IPS-15b (cell line): ENCODE data around the gene TMEM53.

Source experiments
- H3K27me3 ChIP-seq: one replicate; pipeline ENCODE4 v1.6.1; 2013; ENCODE audit warnings: low read length; ENCODE audit not compliant: control insufficient read depth, insufficient read depth
- H3K36me3 ChIP-seq: one replicate; pipeline ENCODE4 v1.6.1; 2013; ENCODE audit warnings: low read length; ENCODE audit not compliant: control insufficient read depth, insufficient read depth
- H3K4me1 ChIP-seq: one replicate; pipeline ENCODE4 v1.6.1; 2013; ENCODE audit warnings: mild to moderate bottlenecking, low read length; ENCODE audit not compliant: control insufficient read depth, insufficient read depth
- H3K4me3 ChIP-seq: one replicate; pipeline ENCODE4 v1.5.1; 2013; ENCODE audit warnings: low read depth, low read length
- H3K9ac ChIP-seq: one replicate; pipeline ENCODE4 v1.6.1; 2013; ENCODE audit warnings: low read depth, mild to moderate bottlenecking, low read length
- H3K9me3 ChIP-seq: one replicate; pipeline ENCODE4 v1.6.1; 2013; ENCODE audit warnings: mild to moderate bottlenecking, low read length; ENCODE audit not compliant: control insufficient read depth, insufficient read depth

Gene TMEM53

DNA sequence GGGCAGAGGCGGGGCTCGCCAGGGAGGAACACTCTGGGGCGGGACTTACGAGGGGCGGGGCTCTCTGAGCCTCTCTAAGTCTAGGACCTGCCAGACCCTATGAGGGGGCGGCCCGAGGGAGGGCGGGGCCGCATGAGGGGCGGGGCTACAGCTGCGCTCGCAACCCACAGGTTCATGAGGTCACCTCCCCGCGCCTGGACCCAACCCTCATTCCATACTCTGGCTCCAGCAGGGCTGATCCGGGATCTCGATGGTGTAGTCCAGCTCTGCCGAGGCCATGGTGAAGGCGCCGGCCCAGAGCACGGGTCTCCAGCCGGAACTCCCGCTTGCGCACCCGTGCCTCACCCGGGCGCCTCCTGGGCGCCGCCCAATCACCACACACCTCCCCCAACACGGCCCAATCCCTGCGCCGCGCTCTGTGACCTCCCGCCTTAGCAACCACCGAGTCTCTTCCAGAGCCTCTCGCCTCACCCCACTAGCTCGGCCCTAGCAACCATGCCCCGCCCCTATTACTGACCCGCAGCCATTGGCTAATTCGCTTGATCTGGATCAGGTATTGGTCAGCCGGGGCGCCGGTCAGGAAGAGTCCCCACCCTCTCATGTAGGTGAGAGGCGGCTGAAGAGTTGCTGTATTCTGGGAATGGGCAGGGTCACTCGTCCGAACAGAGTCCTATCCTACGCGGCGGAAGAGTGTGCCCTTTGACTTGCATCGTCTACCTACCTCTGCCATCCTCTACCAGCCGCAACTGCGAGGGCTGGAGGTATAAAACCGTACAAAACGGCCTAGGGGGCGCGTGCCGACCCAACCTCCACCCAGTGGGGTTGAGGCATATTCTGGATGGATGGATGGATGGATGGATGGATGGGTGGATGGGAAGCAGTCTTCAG, at the start of gene TMEM53, which contains the start of gene ARMH1:
Gene TMEM53, minus strand, starts transcription at position 369 of the 888 bp plus-strand sequence. Its CDS starts 90 bp downstream, at position 279.
Gene ARMH1, plus strand, starts transcription at position 602 of the 888 bp plus-strand sequence. CDS start 14,984 bp downstream, outside the sequence.
- H3K4me1 ChIP-seq = peaks cover 13% of the 10 kb centered on the region
- no peaks in the 10 kb centered on the region for H3K36me3 ChIP-seq
- peak within 1 kb of the TSS; percentile 14 for H3K9ac ChIP-seq
- peak within 1 kb of the TSS; percentile 77 for H3K4me3 ChIP-seq
- H3K9me3 ChIP-seq = no peaks in the 10 kb centered on the region
- peaks cover 4% of the 10 kb centered on the region for H3K27me3 ChIP-seq

GRCh38 chr1:44723496-44724295, 49.4 kb upstream of the TMEM53 start:
- Histone ChIP-seq H3K9ac (no peak overlapping the region), H3K4me3 (no peak overlapping the region), H3K9me3 (no peaks in the 10 kb centered on the region), H3K27me3 (no peaks in the 10 kb centered on the region), H3K36me3 (no peaks in the 10 kb centered on the region), H3K4me1 (no peaks in the 10 kb centered on the region)

DNA sequence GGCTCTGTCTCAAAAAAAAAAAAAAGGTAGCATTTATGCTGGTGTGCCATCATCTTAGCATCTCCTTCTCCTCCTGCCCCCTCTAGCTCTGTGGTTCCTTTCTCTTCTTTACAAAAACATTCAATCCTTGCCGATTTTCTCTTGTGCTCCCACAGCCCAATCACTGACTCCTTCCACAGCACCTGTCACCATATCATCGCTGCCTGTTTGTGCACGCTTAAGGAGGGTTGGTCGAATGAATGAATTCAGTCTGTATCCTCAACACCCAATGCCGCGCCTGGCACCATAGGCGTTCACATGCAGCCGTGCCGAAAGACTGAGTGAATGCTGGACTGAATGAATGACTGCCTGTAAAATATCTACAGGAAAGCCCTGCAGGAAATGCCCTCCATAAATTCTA, 48.8 kb upstream of the TMEM53 start:
- no peaks in the 10 kb centered on the region for H3K9me3 ChIP-seq
- no peak overlapping the region for H3K4me3 ChIP-seq
- no peaks in the 10 kb centered on the region for H3K4me1 ChIP-seq
- no peaks in the 10 kb centered on the region for H3K27me3 ChIP-seq
- no peaks in the 10 kb centered on the region for H3K36me3 ChIP-seq
- H3K9ac ChIP-seq = no peak overlapping the region

- no peaks in the 10 kb centered on the region for H3K9me3 ChIP-seq
- H3K4me1 ChIP-seq = no peaks in the 10 kb centered on the region
- H3K9ac ChIP-seq = no peak overlapping the region
- no peak overlapping the region for H3K4me3 ChIP-seq
- H3K27me3 ChIP-seq = no peaks in the 10 kb centered on the region
- H3K36me3 ChIP-seq = no peaks in the 10 kb centered on the region
Measured at GRCh38 chr1:44721485-44722361, 47.4 kb upstream of the TMEM53 start.

- Histone ChIP-seq H3K36me3 (no peaks in the 10 kb centered on the region), H3K9ac (no peak overlapping the region), H3K4me1 (no peaks in the 10 kb centered on the region), H3K9me3 (no peaks in the 10 kb centered on the region), H3K27me3 (no peaks in the 10 kb centered on the region), H3K4me3 (no peak overlapping the region)
Measured at GRCh38 chr1:44720281-44720680, 46.0 kb upstream of the TMEM53 start.

GRCh38 chr1:44719318-44719717, 45.0 kb upstream of the TMEM53 start:
- H3K9me3 ChIP-seq = no peaks in the 10 kb centered on the region
- H3K9ac ChIP-seq = no peak overlapping the region
- H3K4me3 ChIP-seq = no peak overlapping the region
- no peaks in the 10 kb centered on the region for H3K36me3 ChIP-seq
- no peaks in the 10 kb centered on the region for H3K27me3 ChIP-seq
- H3K4me1 ChIP-seq = no peaks in the 10 kb centered on the region

GRCh38 chr1:44718091-44718490, 43.8 kb upstream of the TMEM53 start:
- Histone ChIP-seq H3K36me3 (no peaks in the 10 kb centered on the region), H3K4me1 (no peaks in the 10 kb centered on the region), H3K4me3 (no peak overlapping the region), H3K9me3 (no peaks in the 10 kb centered on the region), H3K9ac (no peak overlapping the region), H3K27me3 (no peaks in the 10 kb centered on the region)

- no peaks in the 10 kb centered on the region for H3K4me1 ChIP-seq
- no peaks in the 10 kb centered on the region for H3K9me3 ChIP-seq
- no peak overlapping the region for H3K4me3 ChIP-seq
- no peak overlapping the region for H3K9ac ChIP-seq
- no peaks in the 10 kb centered on the region for H3K36me3 ChIP-seq
- no peaks in the 10 kb centered on the region for H3K27me3 ChIP-seq
Measured at GRCh38 chr1:44717653-44718052, 43.4 kb upstream of the TMEM53 start.

DNA sequence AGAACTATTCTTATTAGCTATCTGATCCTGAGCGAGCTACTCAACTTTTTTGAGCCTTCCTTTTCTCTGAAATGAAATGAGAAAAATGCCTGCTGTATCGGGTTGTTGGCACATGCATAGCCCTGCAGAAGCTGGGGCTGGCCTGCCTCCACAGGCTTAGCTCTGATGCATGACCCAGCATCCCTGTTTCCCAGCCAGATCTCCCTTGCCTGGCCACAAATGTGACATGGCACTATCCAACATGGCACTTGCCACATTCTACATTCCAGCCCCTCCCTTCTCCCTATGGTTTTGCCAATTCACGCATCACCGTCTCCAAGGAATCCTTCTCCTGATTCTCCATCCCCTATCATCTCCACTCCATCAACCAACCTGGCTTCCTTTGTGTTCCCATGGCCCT, 42.9 kb upstream of the TMEM53 start:
- no peaks in the 10 kb centered on the region for H3K4me1 ChIP-seq
- no peak overlapping the region for H3K9ac ChIP-seq
- H3K27me3 ChIP-seq = no peaks in the 10 kb centered on the region
- H3K36me3 ChIP-seq = no peaks in the 10 kb centered on the region
- H3K4me3 ChIP-seq = no peak overlapping the region
- H3K9me3 ChIP-seq = no peaks in the 10 kb centered on the region

DNA sequence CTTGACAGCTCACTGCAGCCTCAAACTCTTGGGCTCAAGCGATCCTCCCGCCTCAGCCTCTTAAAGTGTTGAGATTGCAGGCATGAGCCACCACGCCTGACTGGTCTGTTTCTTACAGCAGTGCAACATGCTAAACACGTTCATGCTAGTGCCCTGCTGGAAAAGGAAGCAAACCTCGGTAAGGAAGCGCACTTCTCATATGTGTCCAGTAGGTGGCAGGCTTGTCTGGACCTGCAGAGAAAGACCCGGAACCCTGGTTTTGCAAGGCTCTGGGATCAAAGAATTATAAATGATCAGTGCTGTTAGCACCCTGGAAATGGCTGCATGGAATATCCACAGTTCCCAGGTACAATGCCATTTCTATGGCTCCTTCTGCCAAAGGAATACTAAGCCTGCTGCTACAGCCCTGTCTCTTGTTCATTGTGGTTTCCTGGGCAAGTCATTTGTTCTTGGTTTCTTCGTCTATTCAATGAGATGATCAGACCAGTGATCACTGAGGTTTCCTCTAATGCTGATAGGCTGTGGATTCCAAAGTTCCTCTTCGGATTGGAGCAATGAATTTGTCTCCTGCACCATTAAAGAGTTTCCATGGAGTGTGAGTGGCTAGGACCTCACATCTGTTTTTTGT, 40.8 kb upstream of the TMEM53 start:
- no peaks in the 10 kb centered on the region for H3K36me3 ChIP-seq
- H3K4me3 ChIP-seq = no peak overlapping the region
- no peak overlapping the region for H3K9ac ChIP-seq
- no peaks in the 10 kb centered on the region for H3K9me3 ChIP-seq
- no peaks in the 10 kb centered on the region for H3K27me3 ChIP-seq
- H3K4me1 ChIP-seq = no peaks in the 10 kb centered on the region

GRCh38 chr1:44714532-44714931, 40.3 kb upstream of the TMEM53 start:
- Histone ChIP-seq H3K27me3 (no peaks in the 10 kb centered on the region), H3K9ac (no peak overlapping the region), H3K36me3 (no peaks in the 10 kb centered on the region), H3K4me1 (no peaks in the 10 kb centered on the region), H3K4me3 (no peak overlapping the region), H3K9me3 (no peaks in the 10 kb centered on the region)
